Putamen (tissue), 1 donor: ENCODE data around the gene EDC3.
"Not testable (repeated sequence)": the region's sequence is repeated elsewhere in the genome, so short reads cannot be mapped to it uniquely, and the experiment has no call there.

Source experiments
- DNase-seq: peaks from one replicate; pipeline ENCODE4 v3.0.0-alpha.2; 2016; ENCODE audit warnings: low spot score

EDC3 gene

DNA sequence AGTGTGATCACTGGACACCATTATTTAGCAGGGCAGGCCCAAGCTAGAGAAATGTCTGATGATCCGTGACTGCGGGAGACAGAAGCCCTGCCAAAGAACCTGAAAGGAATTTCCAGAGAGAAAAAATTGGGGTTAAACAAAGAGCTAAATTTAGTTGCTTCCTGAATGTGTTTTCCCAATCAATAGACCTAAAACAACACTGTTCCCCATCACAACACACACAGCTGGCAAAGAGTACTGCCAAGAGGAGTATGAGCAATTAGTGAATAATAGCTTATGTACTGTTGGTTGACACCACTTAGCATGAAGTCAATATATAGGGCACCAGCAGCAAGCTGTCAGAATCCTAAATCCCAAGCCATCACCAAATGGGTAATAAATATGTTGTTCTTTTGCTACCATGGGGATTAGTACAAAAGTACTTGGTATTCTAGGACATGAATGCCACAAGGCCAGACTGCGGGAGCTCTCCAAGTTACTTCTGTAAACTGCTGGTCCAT lies 44.5 kb downstream of the EDC3 start:
- DNase-seq, result no peak

DNA sequence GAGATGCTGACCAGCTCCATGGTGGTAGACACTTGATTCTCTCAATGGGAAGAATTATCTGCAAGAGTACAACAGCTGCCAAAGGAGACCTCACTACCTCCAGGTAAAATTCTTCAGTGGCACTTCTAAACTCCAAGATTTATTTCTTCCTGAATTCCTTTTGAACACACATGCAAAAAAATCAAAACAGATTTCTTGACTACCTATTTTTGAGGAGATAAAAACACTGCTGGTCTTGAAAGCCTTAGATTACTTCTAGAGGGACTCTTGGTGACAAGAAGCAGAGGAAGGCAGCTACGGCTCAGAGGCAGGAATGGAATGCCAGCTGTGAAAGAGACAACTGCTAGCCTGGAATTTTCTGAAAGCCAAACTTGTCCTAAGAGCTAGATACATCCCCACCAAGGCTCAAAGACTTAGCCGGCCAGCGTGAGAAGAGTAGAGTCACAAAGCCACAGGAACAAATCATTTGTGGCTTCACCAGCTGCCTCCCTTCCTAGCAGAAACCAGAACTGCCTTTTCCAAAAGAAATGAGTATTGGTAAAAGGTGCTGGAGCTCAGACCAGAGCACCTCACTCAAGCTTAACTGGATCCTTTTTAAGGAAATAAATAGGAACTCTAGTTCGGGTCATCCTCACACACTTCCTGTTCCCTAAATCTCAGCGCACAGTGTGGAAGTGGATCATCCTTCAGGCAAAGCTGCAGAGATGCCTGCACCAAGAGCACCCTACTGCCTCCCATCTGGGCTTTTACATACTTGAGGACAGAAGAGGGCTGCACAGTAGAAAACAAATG lies 47.6 kb downstream of the EDC3 start:
- no peak for DNase-seq

DNA sequence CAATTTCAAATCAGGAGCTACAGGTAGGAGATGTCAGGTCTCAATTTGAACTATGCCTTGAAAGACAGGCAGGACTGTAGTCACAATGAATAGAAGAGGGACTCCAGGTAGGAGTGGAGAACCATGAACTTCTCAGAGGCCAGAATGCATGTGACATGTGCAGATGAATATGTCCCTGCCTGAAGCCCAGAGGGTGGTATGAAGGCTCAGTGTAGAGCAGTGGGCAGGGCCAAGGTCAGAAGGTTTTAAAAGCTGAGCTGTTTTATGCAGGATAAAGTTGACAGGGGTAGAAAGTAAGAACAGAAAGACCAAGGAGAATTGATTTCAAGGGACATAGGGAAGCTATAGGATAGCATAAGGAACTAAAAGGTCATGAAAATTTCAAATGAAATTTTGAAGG lies 49.3 kb downstream of the EDC3 start:
- no peak for DNase-seq

DNA sequence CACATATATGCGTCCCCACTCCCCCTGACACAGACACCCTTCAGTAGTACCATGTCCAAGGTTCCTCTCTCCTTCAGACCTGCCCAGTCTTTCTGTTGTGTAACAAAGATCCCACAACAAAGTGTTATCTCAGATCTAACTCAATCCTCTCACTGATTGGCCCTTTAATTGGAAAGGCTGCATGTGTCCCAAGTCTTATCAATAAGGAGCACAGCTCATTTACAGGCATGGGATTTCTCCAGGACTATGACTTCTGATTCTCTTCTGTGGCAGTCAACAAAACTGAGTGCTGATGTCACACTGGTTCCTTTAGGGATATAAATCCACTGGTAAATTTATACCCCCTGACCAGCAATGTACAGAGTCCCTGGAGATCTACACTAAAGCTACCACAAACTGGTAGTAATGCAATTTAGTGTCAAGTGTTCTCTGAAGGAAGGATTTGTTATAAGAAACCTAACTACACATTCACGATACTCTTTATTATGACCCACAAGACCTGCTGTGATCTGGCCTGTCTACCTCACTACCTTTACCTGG lies 52.1 kb downstream of the EDC3 start:
- DNase-seq, result no peak

DNA sequence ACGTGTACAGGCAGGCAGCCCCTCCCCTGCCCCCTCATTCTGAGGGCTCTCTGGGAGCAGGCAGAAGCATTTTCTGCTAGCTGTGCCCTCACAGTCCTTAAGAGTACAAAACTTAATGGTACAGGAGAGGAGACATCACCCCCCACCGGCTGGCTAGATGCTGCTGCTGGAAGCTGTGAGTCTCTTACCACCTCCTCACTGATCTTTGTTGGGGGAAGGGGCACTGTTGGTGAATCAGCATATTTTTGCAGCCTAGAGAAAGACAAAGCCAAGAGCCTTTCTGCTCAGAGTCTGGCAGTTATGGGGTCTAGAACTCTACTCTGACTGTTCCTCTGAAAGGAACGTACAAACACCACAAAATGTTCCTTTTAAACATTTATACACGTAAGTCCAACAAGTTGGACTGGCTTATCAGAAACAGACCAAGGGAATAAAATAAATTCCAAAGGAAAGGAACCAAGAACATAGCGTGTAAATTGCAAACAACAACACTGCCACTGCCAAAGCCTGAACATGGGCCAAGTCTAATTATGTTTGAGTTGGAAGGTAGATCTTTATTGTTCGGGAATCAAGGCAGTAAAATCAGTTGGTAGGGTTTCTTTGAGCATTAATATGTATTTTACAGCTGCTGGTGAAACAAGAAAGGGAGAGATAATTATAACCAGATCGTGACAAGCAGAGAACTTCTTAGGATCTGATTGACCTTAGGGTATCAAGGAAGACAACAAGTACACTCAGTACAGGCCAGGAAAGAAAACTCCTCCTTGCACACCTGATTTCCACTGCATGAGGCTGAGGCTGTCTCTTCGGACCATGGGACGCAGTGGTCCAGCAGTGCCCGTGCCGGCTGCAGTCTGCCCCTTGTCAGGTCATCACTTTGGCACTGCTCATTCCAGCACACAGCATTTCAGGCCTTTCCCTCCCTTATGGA lies 52.8 kb downstream of the EDC3 start:
- DNase-seq, result no peak

DNA sequence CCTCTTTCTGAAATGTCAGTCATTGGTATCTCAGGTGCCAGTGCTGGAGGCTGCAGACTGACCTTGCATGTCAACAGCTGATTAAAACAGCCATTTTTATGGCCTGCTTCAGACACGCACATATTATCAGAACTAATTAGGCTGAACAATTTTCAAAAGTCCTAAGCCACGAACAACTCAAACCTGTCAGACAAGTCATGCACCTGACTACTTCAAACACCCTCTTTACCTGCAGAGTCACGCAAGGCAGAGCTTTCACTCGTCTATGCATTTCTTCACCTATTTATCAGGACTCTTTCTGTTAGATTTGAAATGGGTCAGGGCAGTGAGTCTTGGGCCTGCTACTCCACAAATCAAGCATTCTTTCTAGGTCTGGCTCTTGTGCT lies 53.5 kb downstream of the EDC3 start:
- no peak for DNase-seq

DNA sequence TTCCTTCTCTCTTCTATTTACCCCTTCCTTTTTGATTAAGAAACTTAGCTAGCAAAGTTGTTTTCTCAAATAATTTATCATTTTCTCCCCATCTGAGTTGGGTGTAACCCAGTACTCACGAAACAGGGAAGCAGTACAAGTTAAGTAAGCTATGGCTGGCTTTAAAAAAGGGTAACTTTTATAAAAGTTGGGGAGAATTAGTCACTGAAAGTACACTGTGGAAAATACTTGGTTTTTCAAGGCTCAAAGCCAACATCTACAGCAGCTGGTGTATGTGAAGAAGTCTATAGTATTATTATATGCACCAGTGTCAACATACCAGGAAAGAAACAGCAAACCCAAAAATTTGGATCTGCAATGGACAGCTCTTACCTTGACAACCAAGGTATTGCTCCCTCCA lies 54.7 kb downstream of the EDC3 start:
- DNase-seq, result no peak

DNA sequence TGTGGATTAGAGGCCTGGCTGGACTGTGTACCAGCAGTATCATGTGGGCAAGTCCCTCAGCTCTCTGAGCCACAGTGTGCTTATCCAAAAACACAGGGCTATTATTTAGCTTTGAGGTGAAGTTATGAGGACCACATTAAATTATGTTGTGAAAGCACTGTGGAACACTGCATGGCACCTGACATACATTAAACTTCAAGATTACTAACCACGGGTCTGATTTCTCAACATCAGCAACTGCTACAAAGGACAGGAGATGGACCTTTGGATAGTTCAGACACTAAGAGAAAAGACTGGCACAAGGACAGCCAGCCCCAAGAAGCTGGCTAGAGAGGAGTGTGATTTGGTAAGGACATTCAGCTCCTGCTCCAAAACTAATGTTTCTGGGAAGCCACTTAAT lies 58.8 kb downstream of the EDC3 start:
- no peak for DNase-seq

DNA sequence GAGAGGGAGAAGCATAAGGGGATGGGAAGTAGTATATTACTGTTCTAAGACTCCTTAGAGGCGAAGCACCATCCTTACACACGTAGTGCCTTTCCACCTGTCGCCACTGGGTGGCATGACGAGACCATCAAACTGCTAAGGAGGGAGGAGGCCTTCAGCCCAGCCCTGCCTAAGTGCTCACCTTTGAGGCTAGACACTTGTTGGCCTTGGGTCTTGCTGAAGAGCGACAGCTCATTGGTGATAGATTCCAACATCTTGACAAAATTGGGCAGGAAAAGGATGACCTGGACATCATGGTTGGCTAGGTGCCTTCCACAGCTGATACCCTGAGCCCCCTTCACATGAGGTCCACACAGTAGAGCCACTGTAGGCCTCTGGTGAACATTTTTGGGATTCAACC lies 60.6 kb downstream of the EDC3 start:
- DNase-seq, result peak; percentile 62

DNA sequence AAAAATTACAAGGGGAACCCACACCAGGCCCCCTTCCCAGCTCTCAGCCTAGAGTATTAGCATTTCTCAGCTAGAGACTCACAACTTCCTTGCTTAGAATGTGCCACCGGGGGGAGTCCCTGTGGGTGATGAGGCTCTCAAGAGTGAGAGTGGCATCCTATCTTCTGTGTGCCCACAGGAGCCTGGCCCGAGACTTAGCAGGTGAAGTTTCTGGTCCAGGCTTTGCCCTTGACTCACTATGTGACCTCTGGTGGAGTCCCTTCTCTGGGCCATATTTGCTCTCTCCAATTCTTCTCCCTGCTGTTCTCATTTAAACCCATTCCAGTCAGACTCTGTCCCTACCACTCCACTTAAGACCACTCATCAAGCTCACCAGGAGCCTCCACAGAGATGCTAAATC lies 62.0 kb downstream of the EDC3 start:
- no peak for DNase-seq

DNA sequence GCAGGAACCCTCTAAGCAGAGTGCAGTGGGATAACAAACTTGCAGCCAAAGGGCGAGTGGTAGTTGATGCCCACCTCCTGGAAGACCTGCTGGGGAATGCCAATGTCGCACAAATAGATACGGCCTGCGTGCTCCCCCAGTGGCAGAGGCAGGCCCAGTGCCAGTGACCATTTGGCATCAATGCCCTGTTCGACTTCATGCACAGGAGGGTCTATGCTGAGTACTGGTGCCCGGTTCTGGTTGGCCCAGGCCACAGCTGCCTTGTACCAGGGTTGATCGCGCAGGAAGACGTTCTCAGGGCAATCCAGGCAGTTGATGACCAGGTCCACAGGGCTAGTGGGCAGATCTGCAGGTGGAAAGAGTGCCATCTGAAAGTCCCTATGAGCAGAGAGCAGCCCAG lies 63.2 kb downstream of the EDC3 start:
- DNase-seq, result no peak

DNA sequence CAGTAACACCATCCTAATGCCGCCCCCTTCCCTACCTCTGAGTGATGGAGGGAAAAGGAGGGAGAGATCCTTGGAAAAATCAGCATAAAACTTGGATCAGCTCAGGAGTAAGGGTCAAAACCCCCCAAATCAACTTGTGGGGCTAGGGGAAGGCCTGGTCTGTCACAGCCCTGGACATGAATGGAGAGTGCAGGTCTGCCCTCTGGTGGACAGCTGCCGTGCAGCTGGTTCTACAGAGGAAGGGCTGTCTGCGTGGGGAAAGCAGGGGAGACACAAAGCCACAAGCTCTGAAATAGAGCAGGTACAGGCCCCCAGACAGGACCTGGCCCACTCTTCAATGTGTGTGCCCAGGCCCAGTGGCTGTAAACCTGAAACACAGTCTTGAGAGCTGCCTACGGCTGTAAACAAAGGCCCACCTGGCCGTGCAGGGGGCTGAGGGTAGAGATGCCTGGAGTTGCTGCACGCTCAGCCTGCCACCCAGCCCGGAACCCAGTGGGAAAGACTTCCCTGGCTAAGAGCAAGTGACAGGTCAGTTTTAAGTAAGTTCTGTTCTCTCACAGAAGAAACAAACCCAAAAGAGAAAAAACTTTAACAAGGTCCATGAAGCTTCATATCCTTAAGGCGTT lies 63.8 kb downstream of the EDC3 start:
- DNase-seq, result no peak

DNA sequence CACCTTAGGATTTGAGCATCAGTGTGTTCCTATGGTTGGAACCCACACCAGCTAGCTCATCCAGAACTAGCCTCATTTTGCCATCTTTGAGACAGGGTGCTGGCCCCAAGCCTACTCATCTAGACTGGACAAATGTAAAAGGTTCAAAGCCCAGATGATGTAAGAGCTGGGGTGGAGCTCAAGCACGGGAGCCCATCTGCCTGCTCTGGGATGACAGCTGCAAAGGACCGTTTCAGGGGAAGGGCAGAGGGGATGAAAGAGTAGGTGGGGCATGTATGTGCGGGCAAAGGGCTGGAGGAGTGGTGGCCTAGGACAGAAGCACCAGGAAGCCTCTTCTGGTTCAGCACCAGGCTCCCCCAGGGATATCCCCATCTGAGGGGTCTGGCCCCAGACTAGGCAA lies 64.4 kb downstream of the EDC3 start:
- no peak for DNase-seq

DNA sequence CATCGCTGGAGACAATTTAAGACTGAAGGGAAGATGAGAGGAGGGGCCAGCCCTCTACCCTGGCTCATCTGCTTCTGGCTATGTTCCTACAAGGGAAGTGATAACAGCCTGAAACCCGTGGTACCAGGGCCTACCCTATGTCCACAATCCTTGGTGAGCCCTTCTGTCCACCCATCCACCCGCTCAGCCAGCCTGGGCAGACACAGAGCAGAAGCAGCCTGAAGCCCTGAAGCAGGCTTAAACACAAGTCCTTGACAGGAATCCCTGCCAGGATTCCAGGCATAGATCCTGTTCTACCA lies 64.8 kb downstream of the EDC3 start:
- DNase-seq, result no peak

DNA sequence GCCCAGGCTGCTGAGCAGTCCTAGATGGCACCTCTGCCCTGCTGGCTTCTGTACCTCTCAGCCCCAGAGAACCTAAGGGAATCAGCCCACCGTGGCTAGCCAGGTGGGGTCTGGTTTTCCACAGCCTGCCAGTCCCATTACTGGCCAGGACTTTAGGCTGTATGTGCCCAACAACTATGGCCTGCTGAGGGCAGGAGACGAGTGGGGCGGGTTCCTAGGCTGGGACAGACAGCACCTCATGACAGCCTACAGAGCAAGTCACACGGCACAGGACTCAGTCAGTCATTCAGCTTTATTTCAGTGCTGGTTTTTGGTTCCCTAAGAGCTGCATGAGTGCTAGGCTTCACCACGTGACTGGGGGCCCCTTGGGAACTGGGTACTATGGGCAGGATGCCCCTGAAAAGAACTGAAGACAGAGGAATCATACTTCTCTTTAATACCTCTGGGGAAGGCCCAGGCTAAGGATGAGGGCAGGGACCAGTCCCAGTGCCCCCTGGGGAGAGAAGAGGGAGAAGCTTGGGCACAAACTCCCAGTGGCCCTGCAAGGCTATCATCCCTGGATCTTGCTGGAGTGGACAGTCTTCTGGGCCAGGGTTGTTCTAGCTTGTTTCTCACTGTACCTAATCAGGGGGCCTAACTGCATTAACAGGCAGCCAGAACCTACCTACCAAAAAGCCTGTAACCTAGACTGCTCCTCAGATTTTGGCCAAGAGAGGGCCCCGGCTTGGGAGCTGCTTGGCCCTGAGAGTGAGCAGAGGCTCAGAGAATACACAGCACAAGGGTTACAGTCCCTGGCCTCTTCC lies 65.3 kb downstream of the EDC3 start:
- DNase-seq, result no peak

DNA sequence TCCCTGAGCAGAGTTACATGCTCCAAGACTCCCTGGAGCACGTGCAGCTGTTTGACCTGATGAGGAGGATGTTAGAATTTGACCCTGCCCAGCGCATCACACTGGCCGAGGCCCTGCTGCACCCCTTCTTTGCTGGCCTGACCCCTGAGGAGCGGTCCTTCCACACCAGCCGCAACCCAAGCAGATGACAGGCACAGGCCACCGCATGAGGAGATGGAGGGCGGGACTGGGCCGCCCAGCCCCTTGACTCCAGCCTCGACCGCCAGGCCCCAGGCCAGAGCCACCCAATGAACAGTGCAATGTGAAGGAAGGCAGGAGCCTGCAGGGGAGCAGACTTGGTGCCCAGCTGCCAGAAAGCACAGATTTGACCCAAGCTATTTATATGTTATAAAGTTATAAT lies 66.1 kb downstream of the EDC3 start:
- not testable (repeated sequence) for DNase-seq

DNA sequence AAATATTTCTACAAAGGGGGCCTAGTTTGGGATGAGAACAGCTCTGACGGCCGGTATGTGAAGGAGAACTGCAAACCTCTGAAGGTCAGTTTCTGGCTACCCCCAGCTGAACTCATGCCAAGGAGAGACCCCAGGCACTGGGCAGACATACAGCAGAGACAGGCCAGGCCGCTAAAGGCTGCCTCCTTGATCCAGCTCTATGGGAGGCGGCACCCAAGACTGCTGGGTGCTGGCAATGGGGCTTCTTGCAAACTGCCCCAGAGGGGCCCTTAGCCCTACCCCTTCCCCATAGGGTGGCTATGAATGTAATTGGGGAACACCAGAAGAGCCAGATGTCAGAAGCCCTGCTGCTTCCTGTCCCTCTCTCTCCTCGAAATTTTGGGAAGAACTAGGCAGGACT lies 66.9 kb downstream of the EDC3 start:
- no peak for DNase-seq

DNA sequence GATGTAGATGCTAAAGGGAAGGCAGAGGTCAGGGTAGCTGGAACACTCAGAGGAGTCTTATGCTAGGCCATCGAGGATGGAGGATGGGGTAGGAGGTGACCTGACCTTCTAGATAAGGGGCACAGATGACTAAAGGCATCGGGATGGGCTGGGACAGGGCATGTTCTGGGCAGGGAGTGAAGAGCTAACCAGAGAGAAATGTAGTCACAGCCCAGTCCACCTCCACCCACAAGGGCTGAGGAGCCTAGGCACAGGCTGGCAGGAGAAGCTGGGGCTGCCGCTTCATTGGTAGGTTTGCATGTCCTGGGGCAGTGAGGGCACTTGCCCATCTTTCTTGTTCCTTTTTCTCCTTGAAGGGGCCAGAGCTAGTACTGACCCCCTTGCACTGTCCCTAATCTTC lies 67.6 kb downstream of the EDC3 start:
- no peak for DNase-seq

DNA sequence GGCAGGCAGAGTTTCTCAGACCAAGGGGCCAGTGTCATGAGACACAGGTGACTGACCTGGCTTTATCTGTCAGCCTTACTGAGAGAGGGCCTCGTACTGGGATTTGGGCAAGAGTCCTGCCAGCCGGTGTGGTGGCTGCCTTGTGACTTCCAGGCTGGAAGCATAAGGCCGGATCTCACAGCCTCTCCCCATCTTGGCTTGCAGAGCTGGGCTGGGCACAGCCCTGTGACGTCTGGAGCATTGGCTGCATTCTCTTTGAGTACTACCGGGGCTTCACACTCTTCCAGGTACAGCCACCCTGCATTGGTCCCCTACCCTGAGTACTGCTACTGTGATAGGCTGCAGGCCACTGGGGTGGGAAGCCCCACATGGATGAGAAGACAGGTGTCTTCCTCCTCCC lies 68.1 kb downstream of the EDC3 start:
- no peak for DNase-seq

DNA sequence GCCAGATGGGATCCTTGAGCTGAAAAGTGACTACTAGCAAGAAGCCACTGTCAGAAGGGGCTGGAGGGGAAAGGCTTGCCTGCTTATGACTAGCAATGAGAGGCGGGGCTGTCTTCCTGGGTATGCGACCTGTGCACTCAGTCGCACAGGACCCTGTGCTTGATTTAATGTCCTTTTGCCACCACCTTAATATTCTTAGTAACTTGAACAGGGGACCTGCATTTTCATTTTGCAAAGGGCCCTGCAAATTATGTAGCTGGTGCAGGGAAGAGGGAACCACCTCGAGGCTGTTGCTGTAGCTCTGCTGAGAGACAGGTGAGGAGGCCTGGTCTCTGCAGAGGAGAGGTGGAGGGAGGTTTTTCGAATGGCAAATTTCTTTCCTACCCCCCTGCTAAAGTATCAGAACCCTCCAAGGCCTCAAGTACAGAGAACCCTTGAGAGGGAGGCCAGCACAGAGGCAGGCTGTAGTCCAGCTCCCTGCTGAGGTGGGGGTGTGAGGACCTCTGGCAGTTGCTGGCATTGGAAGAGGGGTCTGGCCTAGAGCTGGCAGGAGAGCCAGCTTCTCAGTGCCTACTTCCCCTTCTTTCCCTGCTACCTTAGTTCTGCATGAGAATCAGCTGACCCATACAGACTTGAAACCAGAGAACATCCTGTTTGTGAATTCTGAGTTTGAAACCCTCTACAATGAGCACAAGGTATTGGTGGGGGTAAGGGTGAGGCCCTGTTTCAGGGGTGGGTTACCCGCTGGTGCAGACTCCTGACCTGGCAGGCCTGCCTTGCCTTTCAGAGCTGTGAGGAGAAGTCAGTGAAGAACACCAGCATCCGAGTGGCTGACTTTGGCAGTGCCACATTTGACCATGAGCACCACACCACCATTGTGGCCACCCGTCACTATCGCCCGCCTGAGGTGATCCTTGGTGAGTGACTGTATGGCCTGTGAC lies 68.8 kb downstream of the EDC3 start:
- no peak for DNase-seq

DNA sequence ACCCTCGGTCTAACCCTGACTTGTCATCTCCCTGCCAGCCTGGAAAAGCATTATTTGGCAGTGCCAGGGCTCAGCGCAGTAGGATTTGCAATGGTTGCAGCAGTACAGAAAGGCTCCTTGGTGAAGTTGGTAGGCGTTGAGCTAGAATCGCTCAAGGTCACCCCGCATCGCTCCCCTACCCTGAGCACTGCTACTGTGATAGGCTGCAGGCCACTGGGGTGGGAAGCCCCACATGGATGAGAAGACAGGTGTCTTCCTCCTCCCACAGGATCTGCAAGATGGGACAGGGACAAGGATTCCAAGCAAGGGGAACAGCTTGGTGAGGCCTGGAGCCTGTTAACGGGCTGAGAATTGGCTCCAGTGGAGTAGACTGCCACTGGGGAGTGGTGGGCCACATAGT lies 69.5 kb downstream of the EDC3 start:
- no peak for DNase-seq
